ENCODE results near the gene RASSF4. TPM values are rescaled to one million over a fixed set of nuclear protein-coding genes. Genes with fewer than 3 reads are reported as not detected.

The RASSF4 gene
- polyA plus RNA-seq, 1 donor (not counting 4 experiments of a cell fraction or from before 2014, with no cell fraction given): 0.20 TPM

- TF ChIP-seq EZH2 (IDR thresholded peaks at IDR 0.05; ENCODE audit: low read length) (no peak), CTCF (optimal IDR thresholded peaks at IDR 0.05 in 1 of 3, IDR thresholded peaks at IDR 0.05 in 1 of 3, conservative IDR thresholded peaks at IDR 0.05 in 1 of 3; ENCODE audit: extremely low read depth in 1 of 3, insufficient read depth in 2 of 3, low read length in 3 of 3) (no peak)
- Histone ChIP-seq H2AFZ (ENCODE audit: control insufficient read depth, low read length) (no peak overlapping the region), H3K79me2 (ENCODE audit: control insufficient read depth, insufficient read depth, low read length) (no peaks in the 10 kb centered on the region)
Measured at GRCh38 chr10:44923611-44924010, 36.0 kb upstream of the RASSF4 start.

GRCh38 chr10:44924261-44925040 is 35.2 kb upstream of the RASSF4 start:
- DNase-seq (ENCODE audit: low read depth, low spot score): no peak
- Histone ChIP-seq H3K4me2 (ENCODE audit: control insufficient read depth, extremely low read depth, insufficient read depth, low read depth, low read length) (no peak overlapping the region), H3K9me3 (ENCODE audit: control insufficient read depth, low read depth, low read length) (no peaks in the 10 kb centered on the region), H3K27ac (ENCODE audit: control insufficient read depth, insufficient read depth, low read length) (no peak overlapping the region), H4K20me1 (ENCODE audit: control insufficient read depth, extremely low read depth, insufficient read depth, low read length) (no peaks in the 10 kb centered on the region), H3K4me3 (ENCODE audit: control insufficient read depth in 2 of 3, extremely low read depth in 1 of 3, insufficient read depth in 2 of 3, low read depth in 1 of 3, low read length in 3 of 3) (no peak overlapping the region), H3K27me3 (ENCODE audit: control insufficient read depth, extremely low read depth, insufficient read depth, low read length) (no peaks in the 10 kb centered on the region), H3K79me2 (ENCODE audit: control insufficient read depth, insufficient read depth, low read length) (no peaks in the 10 kb centered on the region), H3K4me1 (ENCODE audit: control insufficient read depth, extremely low read depth, insufficient read depth, low read length) (no peaks in the 10 kb centered on the region), H3K36me3 (ENCODE audit: control insufficient read depth in 2 of 2, extremely low read depth in 1 of 2, insufficient read depth in 2 of 2, low read length in 2 of 2) (no peaks in the 10 kb centered on the region), H3K9me1 (ENCODE audit: control insufficient read depth, extremely low read depth, insufficient read depth, low read length) (no peaks in the 10 kb centered on the region), H2AFZ (ENCODE audit: control insufficient read depth, low read length) (no peak overlapping the region), H3K9ac (ENCODE audit: control insufficient read depth, extremely low read depth, insufficient read depth, low read length) (no peak overlapping the region)
- TF ChIP-seq CTCF (optimal IDR thresholded peaks at IDR 0.05 in 1 of 3, IDR thresholded peaks at IDR 0.05 in 1 of 3, conservative IDR thresholded peaks at IDR 0.05 in 1 of 3; ENCODE audit: extremely low read depth in 1 of 3, insufficient read depth in 2 of 3, low read length in 3 of 3): no peak
- TF ChIP-seq EZH2 (IDR thresholded peaks at IDR 0.05; ENCODE audit: low read length): no peak
- dilution Hi-C loops (cut with MboI; ENCODE audit: extremely low pct_ligation_motif_present, low sequenced_read_pairs): no loop called here
- no peak for FAIRE-seq

More at GRCh38 chr10:44923611-44924010, 36.0 kb upstream of the RASSF4 start:
- Histone ChIP-seq H3K9me3 (ENCODE audit: control insufficient read depth, low read depth, low read length) (no peaks in the 10 kb centered on the region), H3K27ac (ENCODE audit: control insufficient read depth, insufficient read depth, low read length) (no peak overlapping the region), H3K4me3 (ENCODE audit: control insufficient read depth in 2 of 3, extremely low read depth in 1 of 3, insufficient read depth in 2 of 3, low read depth in 1 of 3, low read length in 3 of 3) (no peak overlapping the region), H3K4me2 (ENCODE audit: control insufficient read depth, extremely low read depth, insufficient read depth, low read depth, low read length) (no peak overlapping the region), H3K9me1 (ENCODE audit: control insufficient read depth, extremely low read depth, insufficient read depth, low read length) (no peaks in the 10 kb centered on the region), H3K9ac (ENCODE audit: control insufficient read depth, extremely low read depth, insufficient read depth, low read length) (no peak overlapping the region), H3K4me1 (ENCODE audit: control insufficient read depth, extremely low read depth, insufficient read depth, low read length) (no peaks in the 10 kb centered on the region), H3K36me3 (ENCODE audit: control insufficient read depth in 2 of 2, extremely low read depth in 1 of 2, insufficient read depth in 2 of 2, low read length in 2 of 2) (no peaks in the 10 kb centered on the region), H4K20me1 (ENCODE audit: control insufficient read depth, extremely low read depth, insufficient read depth, low read length) (no peaks in the 10 kb centered on the region), H3K27me3 (ENCODE audit: control insufficient read depth, extremely low read depth, insufficient read depth, low read length) (no peaks in the 10 kb centered on the region)
- FAIRE-seq (no peak), DNase-seq (ENCODE audit: low read depth, low spot score) (no peak)
- dilution Hi-C loops (cut with MboI; ENCODE audit: extremely low pct_ligation_motif_present, low sequenced_read_pairs): no loop called here
